ENCODE results near the gene KDELR3.
A peak's percentile ranks its signal among the peaks of the same experiment; 100 is the strongest.

The KDELR3 gene

DNA sequence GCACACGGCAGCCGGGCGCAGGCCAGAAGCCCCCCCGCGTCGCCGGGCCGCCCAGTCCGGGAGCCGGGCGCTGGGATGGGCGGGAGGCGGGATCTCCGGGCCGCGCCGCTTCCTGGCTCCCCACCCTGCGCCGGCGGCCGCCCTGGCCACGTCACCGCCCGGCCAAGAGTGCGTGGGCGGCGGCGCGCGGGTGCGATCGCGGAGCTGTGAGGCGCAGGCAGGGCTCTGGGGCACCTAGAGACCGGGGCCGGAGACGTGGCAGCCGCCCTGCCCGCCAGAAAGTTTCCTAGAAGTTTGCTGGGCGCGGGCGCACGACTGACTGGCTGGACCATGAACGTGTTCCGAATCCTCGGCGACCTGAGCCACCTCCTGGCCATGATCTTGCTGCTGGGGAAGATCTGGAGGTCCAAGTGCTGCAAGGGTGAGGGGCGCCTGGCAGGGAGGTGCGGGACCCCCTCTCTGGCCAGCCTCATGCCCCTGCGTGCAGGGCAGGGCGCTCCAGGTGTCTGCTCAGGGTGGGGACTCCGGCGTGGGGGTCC, at the start of gene KDELR3:
KDELR3 (plus strand) TSS at position 193 of the 539 bp plus-strand sequence; CDS start at position 331, 138 bp downstream.
- DNase-seq (ENCODE audit: low read depth), result peak; percentile 14

DNA sequence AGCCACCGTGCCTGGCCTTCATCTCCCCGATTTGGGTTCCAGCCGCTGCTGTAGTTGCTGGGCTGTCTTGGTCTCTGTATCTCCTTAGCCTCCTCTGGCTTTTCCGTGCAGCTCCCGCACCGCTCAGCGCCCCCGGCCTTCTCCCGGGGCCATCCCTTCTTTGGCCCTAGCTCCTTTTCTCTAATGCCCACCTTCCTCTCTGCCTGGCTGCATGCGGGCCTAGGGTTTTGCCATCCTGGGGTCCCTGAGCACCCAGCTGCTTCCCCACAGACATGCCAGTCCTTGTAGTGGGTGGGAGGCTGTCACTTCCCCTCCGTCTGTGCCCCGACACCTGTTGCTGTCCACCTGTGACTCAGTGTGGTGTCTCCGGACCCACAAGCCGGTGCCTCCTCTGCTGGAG, 49.3 kb upstream of the KDELR3 start:
- DNase-seq (ENCODE audit: low read depth), result no peak

DNA sequence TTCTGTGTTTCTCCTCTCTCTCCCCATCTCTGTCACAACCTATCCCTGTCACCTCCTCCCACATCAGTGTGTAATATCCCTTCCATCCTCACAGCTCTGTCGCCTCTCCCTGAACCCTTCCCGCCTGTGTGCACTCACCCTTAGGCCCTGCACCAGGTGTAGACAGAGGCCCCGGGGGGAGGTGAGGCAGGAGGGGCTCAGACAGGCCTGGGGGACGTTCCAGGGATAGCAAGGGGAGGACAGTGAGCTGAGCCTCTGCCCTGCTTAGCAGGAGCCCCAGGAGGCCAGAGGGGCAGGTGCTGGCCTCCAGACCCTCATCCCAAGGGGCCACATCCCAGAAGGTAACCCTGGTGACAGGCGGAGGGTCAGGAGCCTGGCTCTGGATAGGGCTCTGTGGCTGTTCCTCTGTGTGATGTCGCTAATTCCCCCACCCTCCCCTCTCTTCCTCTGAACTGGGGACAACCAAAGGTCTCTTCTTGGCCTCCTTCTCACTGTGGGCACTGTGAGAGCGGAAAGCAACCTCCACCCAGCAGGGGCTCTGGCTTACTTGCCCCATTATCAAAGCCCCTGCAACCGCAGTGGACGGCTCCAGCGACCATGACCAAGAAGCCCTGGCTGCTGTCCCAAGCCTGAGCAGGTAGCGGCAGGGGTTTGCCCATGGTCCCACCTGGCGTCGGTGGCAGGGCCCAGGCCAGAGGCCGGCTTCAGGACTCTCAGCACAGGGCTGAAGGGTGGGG, 48.6 kb upstream of the KDELR3 start:
- DNase-seq (ENCODE audit: low read depth), result no peak

DNA sequence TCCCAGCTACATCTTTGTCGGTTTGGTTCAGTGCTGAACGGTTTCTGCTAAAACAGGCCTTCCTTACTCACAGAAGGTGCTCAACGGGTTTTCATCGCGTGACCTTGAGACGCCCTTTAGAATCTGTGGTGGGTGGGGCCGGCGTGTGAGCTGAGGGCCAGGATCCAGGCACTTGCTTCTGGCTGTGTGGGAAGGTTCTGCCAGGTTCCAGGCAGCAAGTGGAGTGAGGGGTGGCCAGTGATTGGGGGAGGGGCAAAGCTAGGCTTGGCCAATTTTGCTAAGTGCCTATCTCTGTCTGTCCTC, 48.1 kb upstream of the KDELR3 start:
- no peak for DNase-seq (ENCODE audit: low read depth)

DNA sequence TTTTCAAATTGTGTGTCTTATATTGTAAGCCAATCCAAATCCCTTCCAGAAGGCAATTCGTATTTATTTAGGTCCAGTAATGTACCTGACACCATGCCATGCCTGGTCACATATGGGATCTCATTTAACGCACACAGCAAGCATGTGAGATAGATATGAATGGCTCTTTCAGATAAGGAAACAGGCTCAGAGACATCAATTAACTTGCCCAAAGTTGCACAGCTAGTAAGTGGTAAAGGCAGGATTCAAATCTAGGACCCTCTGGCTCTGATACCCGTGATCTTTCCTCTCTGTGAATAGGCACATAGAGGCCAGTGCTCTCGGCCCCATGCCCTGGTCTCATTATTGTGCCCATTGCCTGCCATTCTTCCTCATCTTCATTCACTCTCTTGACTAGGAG, 47.2 kb upstream of the KDELR3 start:
- DNase-seq (ENCODE audit: low read depth), result no peak

DNA sequence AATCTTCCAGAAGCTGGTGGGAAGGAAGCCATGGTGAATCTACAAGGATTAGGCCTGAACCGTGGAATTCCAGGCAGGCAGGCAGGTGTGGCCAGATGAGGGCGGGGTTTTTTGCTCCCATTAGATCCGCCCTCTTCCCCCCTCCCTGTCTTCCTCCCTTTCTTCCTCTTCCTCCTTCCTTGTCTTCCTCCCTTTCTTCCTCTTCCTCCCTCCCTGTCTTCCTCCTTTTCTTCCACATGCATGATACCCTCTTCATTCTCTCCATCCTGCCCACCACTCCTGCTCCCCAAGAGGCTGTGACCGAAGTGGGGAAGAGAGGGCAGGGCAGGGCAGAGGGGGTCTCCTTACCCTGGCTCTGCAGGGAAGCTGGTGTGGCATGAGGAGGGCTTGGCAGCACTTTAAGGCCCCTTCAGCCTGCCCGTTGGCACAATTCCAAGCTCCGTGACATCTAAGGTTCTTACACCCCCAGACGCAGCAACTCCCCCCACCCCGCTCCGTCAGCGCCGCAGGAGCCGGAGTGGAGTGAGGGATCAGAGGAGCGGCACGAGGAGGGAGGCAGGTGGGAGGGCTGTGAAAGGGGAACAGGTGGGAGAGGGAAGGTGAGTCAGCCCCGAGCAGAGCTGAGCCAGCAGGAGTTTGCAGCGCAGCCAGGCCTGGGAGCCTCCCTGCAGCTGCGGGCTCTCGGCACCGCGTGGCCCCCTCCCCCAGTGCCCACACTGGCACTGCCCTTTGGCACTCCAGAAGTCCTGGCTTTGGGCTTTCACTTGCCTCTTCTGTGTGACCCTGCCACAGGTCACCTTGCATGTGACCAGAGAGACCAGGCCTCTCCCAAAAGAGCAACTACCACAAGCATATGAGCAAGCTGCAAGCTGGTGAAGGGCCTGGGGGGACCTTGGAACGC, 45.0 kb upstream of the KDELR3 start:
- DNase-seq (ENCODE audit: low read depth), result no peak

DNA sequence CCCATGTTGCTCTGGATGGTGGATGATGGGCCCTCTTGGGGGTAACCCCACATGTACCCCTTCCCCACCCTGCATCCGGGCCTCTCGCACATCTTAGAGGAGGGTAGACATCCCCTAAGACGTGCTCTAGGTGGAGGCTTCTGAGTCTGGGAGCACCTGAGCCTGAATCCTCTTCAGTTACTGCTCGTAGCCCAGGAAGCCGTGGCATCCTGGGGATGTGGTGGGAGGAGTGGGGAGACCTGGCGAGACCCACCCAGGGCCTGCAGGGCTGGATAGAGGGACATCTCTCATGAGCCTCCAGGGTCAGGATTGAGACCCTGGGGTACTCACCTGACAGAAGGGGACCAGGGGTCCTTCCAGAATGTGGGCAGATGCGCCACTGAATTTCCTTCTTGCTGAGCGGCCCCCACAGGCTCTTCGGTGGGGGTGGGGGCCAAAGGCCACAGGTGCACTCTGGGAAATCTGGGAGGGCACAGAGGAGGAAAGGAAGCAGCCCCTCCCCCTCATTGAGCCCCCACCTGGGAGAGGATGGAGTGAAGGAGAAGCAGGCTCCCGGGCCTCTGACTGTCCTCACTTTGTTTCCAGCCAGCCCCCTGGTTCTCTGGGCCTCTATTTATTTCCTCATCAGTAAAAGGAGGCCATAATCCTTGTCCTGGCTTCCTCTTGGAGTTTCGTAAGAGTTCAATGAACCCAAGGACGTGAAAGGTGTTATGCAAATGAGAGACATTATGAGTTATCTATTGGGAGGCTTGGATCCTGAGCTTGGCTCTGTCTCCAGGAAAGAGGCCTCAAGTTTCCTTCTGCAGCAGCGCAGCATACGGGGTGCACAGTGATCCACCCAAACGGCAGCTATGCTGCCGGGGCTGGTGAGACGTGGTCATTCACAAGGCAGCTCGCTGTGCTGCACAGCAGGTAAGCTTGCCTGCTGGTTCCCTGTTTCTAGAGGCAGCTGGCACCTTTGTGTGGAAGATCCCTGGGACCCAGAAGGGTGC, 44.1 kb upstream of the KDELR3 start:
- no peak for DNase-seq (ENCODE audit: low read depth)

DNA sequence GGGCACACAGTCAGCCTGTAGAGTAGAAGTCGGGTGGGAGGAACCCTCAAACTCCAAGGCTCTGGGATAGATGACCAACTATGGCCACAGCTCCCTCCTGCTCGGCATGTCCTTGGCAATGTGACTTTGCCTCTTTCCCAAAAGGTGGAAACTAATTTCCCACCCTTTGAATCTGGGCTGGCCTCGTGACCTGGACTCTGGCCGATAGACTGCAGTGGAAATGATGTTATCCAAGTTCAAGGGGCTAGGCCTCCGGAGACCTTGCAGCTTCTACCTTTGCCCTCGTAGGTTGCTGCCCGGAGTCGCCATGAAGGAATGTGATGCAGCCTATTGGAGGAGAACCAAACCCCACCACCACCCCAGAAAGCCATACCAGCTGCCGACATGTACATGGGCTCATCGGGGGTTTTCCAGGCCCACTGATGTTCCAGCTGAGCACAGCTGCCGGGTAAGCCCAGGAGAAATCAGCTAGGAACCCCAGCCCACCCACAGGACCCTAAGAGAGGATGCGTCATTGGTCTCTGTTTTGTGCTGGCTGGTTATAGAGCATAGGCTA, 43.3 kb upstream of the KDELR3 start:
- DNase-seq (ENCODE audit: low read depth), result no peak

DNA sequence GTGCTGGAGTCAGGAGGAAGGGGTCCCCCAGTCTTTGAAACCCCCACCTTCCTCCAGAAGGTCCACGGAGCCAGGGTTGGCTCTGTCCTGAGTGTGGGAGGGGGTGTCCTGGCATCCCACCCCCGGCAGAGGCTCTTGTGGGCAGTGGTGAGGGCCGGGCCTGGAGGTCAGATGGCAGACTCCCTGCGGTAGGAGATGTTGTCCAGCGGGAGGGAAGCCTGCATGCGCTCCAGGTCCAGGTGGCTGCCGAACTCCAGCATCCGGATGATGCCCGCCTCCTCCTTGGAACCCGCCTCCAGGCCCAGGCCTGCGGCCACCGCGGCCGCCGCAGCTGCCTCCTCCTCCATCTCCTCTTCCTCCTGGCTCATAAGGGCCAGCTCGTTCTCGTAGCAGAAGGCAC, 41.3 kb upstream of the KDELR3 start:
- no peak for DNase-seq (ENCODE audit: low read depth)

DNA sequence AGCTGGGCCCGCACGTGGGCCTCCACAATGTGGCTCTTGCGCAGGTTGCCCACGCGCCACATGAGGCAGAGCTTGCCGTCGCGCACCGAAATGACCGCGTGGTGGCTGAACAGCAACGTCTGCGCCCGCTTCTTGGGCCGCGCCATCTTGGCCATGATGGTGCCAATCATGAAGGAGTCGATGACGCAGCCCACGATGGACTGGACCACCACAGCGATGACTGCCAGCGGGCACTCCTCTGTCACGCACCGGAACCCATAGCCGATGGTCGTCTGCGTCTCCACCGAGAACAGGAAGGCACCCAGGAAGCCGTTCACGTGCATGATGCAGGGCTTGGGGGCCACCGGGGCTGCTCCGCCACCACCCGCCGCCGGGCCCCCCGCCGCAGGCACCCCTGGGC, 40.4 kb upstream of the KDELR3 start:
- no peak for DNase-seq (ENCODE audit: low read depth)

DNA sequence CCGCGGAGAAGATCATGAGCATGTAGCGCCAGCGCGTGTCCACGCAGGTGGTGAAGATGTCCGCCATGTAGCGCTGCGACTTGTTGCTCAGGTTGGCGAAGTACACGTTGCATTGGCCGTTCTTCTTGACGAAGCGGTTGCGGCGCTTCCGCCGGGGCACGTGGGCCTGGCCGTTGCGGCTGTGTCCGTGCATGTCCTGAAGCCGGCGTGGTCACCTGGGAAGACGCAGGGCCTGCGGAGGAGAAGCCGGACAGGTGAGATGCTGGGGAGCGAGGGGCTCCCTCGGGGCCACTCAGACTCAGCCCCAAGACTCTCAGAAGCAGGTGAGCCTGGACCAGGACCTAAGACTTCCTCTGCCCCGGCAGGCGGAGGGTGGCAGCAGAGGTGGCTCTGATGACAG, 40.0 kb upstream of the KDELR3 start:
- DNase-seq (ENCODE audit: low read depth), result no peak

DNA sequence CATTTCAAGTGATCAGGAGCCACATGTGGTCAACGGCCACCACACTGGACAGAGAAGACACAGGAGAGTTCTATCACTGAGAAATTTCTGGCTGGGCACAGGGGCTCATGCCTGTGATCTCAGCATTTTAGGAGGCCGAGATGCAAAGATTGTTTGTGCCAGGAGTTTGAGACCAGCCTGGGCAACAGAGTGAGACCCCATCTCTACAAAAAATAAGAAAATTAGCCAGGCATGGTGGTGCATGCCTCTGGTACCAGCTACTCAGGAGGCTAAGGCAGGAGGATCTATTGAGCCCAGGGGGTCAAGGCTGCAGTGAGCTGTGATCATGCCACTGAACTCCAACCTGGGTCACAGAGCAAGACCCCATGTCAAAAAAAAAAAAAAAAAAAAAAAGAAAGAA, 39.2 kb upstream of the KDELR3 start:
- DNase-seq (ENCODE audit: low read depth), result no peak

DNA sequence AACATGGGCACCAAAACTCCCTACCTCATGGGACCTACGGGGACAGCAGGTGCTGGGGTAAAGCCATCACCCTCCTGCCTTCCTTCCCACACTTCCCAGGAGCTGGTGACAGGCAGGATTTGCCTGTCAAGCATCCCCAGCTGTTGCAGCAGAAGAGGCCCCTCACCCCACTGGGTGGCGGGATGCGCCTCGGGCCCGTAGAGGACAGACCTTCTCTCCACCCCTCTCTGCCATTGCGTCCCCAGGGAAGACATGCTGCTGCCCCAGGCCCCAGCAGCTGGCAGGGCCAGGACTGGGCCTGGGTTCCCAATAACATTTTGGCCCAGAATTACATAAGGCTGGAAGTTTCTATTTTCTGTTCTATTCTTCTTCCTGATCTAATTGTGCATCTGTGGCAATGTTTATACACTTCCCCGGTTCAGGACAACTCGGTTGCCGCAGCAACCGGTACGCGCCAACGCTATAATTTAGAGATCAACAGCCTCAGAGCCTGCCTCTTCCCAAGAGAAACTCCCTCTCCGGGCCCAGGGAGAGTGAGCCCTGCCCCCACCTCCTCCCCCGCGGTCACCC, 38.3 kb upstream of the KDELR3 start:
- DNase-seq (ENCODE audit: low read depth), result no peak

DNA sequence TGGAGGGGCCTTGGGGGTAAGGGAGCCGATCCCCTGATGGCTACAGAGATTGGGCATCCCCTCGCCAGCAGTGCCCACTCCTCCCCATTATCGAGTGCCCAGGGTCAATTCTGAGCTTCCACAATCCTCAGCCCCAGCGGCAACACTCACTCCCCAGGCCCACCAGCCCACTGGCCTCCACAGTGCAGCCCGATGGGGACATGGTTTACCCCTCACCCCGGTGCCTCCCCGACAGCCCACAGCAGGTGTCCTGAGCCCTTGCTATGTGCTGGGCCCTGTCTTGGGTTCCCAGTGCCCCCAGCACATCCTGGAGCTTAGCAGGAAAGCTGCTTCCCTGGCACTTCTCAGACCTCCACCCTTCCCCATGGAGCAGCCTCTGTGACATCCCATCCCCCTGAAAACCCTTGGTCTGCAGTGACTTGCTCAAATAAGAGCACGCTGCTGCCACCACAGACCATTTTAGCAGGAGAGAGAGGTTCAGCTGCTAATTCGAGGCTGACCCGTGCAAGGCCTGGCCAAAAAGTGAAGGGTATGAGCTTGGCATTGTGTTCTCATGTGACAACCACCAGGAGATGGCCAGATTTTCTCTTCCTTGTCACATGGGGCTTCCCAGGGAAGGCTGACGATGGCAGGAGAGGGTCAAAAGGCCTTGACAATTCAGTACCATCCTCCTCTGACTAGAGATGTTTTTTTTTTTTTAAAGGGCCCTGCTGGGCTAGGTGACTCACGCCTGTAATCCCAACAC, 36.5 kb upstream of the KDELR3 start:
- no peak for DNase-seq (ENCODE audit: low read depth)

DNA sequence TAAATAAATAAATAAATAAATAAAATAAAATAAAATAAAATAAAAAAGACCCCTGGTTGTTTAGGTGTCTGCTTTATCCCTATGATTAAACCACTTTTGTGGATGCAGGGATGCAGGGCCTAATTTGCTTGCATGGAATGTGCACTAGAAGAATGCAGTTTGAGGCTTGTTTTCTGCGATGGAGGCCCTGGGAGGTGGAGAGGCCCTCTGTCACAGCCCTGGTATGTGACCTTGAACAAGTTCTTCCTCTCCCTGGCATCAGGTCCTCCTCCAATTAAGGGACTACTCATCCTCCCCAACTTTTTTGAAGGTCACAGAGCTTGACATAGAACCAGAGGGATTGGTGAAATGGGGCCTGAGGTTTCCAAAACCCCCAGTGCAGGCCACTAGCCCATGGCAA, 35.6 kb upstream of the KDELR3 start:
- no peak for DNase-seq (ENCODE audit: low read depth)

DNA sequence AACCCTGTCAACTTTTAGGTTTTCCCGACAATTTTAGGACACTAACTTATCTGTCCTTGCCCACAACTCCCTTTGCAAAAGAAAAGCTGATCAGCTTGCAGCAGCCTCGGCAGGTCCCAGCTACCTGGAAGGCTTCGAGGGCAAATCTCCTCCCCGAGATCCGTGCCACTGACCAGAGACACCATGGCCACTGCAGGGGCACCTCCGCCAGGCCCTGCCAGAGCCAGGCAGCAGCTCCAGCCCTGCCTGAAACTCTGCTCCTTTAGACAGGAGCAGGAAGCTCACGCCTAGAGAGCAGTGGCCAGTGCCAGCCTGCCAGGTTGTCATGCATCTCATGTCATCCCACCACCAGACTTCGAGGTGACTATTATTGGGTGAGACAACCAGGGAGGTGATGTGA, 34.0 kb upstream of the KDELR3 start:
- DNase-seq (ENCODE audit: low read depth), result no peak

DNA sequence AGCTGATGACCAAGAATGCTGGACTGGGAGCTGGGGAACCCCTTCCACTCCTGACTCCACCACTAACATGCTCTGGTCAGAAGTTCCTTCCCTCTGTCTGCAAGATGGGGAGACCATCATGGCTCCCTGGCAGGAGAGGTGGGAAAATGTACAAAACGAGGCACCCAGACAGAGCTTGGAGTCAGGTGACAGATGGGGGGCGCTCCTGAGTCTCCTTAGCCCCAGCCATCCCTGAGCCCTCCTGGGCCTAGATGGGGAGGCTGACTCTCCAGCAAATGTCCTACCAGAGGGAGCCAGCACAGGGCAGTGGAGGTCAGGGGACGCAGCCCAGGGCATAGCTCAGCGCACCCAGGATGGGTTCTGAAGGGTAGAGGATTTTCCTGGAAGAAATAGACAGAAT, 32.9 kb upstream of the KDELR3 start:
- DNase-seq (ENCODE audit: low read depth), result no peak

DNA sequence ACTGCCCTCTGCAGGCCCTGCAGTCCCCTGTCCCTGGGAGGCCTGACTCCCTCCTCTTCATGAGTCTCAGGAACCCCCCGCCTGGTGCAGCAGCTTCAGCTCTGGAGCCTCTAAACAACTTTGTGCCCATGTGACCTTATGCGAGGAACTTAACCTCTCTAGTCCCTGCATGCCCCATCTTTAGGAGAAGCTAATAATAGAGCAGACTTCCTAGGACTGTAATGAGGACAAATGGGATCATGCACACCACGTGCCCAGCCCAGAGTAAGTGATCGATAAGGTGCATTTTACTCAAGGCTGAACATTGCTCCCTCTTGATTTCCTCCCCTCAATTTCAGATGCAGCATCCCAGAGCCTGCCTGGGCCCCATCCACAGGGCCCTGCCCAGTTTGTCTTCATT, 31.9 kb upstream of the KDELR3 start:
- DNase-seq (ENCODE audit: low read depth), result no peak

DNA sequence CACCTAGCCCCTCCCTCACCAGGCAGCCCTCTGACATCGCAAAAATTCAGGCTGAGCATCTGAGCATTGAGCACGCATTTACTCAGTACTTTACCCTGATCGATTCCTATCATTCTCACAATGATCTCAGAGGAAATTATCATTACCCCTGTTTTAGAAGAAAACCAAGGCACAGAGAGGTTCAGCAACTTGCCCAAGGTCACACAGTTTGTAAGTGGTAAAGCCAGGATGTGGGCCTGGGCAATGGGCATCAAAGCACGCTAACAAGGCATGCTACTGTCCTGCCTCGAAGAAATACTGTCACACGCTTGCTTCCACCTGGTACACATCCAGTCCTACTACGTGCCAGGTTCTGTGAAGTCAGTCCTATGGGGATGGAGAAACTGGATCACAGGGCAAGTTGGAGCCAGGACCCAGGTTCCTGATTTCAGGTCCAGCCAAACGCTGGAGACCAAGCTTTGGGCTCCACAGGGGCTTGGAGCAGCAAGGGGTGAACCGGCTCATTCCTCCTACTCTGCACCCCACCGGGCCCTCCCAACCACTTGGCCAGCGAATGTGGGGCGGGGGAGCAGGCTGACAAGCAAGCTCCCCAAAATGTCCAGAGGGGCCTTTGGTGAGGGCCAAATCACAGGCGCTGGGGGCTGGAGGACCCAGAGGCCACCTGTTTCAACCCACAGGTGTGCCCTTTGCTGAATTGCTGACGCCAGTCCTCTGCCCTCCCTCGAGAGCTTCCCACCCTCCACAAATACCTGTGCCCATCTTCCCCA, 31.1 kb upstream of the KDELR3 start:
- DNase-seq (ENCODE audit: low read depth), result no peak

DNA sequence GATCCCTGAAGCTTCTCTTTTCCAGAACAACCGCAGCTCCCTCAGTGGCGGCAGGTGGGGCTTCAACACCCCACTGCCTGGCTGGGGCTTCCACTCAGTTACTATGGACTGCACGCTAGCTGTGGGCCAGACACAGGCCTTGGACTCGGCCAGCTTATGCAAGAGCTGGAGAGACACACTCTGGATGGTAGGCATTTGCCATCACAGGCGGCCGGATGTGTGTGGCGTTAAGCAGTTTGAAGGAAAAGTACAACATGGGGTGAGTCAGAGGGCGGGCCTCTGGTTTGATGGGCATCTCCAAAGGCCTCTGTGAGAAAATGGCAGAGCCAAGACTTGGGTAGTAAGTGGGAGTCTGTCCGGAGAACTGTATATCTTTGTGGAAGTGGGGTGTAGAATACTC, 30.5 kb upstream of the KDELR3 start:
- no peak for DNase-seq (ENCODE audit: low read depth)

Measured in stimulated activated CD8-positive, alpha-beta memory T cell treated with anti-CD3 and anti-CD28 coated beads, Interleukin-12 subunit alpha, Interleukin-12 subunit beta, amount 100 ng/mL, for 1 hour (primary cell).